ENCODE results near the gene KIRREL1. TPM values are rescaled to one million over a fixed set of nuclear protein-coding genes. Genes with fewer than 3 reads are reported as not detected.

Gene KIRREL1
- total and polyA plus RNA-seq, 2 donors (not counting 1 experiment from before 2014, with no cell fraction given) = 55.5 to 123 TPM

GRCh38 chr1:158140764-158141192, 147.3 kb downstream of the KIRREL1 start:
- Histone ChIP-seq H3K27ac (ENCODE audit: insufficient read depth, low read length) (no peak overlapping the region), H3K79me2 (ENCODE audit: control insufficient read depth, insufficient read depth, low read length) (no peaks in the 10 kb centered on the region), H3K4me3 (replicated peaks in 1 of 4; ENCODE audit: control extremely low read depth in 1 of 4, insufficient read depth in 1 of 4, low read depth in 3 of 4, low read length in 4 of 4) (no peak overlapping the region), H3K36me3 (ENCODE audit: control insufficient read depth, insufficient read depth, low read length) (no peaks in the 10 kb centered on the region), H3K27me3 (ENCODE audit: control insufficient read depth, insufficient read depth, low read length) (no peaks in the 10 kb centered on the region), H3K4me2 (ENCODE audit: extremely low read depth, insufficient read depth, low read length) (no peak overlapping the region), H3K9me3 (ENCODE audit: control insufficient read depth, insufficient read depth, low read depth, low read length) (no peaks in the 10 kb centered on the region), H4K20me1 (ENCODE audit: control insufficient read depth, extremely low read depth, insufficient read depth, low read length) (no peaks in the 10 kb centered on the region), H3K9ac (ENCODE audit: insufficient read depth, low read length) (no peak overlapping the region), H2AFZ (ENCODE audit: low read length) (no peak overlapping the region), H3K4me1 (ENCODE audit: control insufficient read depth, extremely low read depth, insufficient read depth, low read length) (no peaks in the 10 kb centered on the region)
- DNase-seq (ENCODE audit: low read depth in 2 of 2) = no peak
- TF ChIP-seq CTCF (conservative IDR thresholded peaks at IDR 0.05 in 1 of 2, IDR thresholded peaks at IDR 0.05 in 1 of 2; ENCODE audit: low read depth in 1 of 2, low read length in 2 of 2) (no peak), EZH2 (IDR thresholded peaks at IDR 0.05; ENCODE audit: low read length, missing control alignments) (no peak)

GRCh38 chr1:158145173-158145719, 151.8 kb downstream of the KIRREL1 start:
- Histone ChIP-seq H4K20me1 (ENCODE audit: control insufficient read depth, extremely low read depth, insufficient read depth, low read length) (no peaks in the 10 kb centered on the region), H3K79me2 (ENCODE audit: control insufficient read depth, insufficient read depth, low read length) (no peaks in the 10 kb centered on the region), H3K4me2 (ENCODE audit: extremely low read depth, insufficient read depth, low read length) (no peak overlapping the region), H3K27ac (ENCODE audit: insufficient read depth, low read length) (no peak overlapping the region), H3K9me3 (ENCODE audit: control insufficient read depth, insufficient read depth, low read depth, low read length) (no peaks in the 10 kb centered on the region), H2AFZ (ENCODE audit: low read length) (no peak overlapping the region), H3K27me3 (ENCODE audit: control insufficient read depth, insufficient read depth, low read length) (no peaks in the 10 kb centered on the region), H3K9ac (ENCODE audit: insufficient read depth, low read length) (no peak overlapping the region), H3K36me3 (ENCODE audit: control insufficient read depth, insufficient read depth, low read length) (no peaks in the 10 kb centered on the region), H3K4me3 (replicated peaks in 1 of 4; ENCODE audit: control extremely low read depth in 1 of 4, insufficient read depth in 1 of 4, low read depth in 3 of 4, low read length in 4 of 4) (no peak overlapping the region), H3K4me1 (ENCODE audit: control insufficient read depth, extremely low read depth, insufficient read depth, low read length) (no peaks in the 10 kb centered on the region)
- peak; percentile 24 to 41 for DNase-seq (ENCODE audit: low read depth in 2 of 2)
- no peak for TF ChIP-seq CTCF (conservative IDR thresholded peaks at IDR 0.05 in 1 of 2, IDR thresholded peaks at IDR 0.05 in 1 of 2; ENCODE audit: low read depth in 1 of 2, low read length in 2 of 2)
- no peak for TF ChIP-seq EZH2 (IDR thresholded peaks at IDR 0.05; ENCODE audit: low read length, missing control alignments)

- peak; percentile 28 to 30 for DNase-seq (ENCODE audit: low read depth in 2 of 2)
- no peak overlapping the region for H3K4me3 ChIP-seq (replicated peaks in 1 of 4; ENCODE audit: control extremely low read depth in 1 of 4, insufficient read depth in 1 of 4, low read depth in 3 of 4, low read length in 4 of 4)
- H3K4me2 ChIP-seq (ENCODE audit: extremely low read depth, insufficient read depth, low read length) = no peak overlapping the region
- H3K27me3 ChIP-seq (ENCODE audit: control insufficient read depth, insufficient read depth, low read length) = no peaks in the 10 kb centered on the region
- H3K27ac ChIP-seq (ENCODE audit: insufficient read depth, low read length) = no peak overlapping the region
- no peaks in the 10 kb centered on the region for H3K79me2 ChIP-seq (ENCODE audit: control insufficient read depth, insufficient read depth, low read length)
- no peaks in the 10 kb centered on the region for H3K4me1 ChIP-seq (ENCODE audit: control insufficient read depth, extremely low read depth, insufficient read depth, low read length)
- TF ChIP-seq CTCF (conservative IDR thresholded peaks at IDR 0.05 in 1 of 2, IDR thresholded peaks at IDR 0.05 in 1 of 2; ENCODE audit: low read depth in 1 of 2, low read length in 2 of 2) (no peak), EZH2 (IDR thresholded peaks at IDR 0.05; ENCODE audit: low read length, missing control alignments) (no peak)
- no peaks in the 10 kb centered on the region for H3K36me3 ChIP-seq (ENCODE audit: control insufficient read depth, insufficient read depth, low read length)
- no peaks in the 10 kb centered on the region for H4K20me1 ChIP-seq (ENCODE audit: control insufficient read depth, extremely low read depth, insufficient read depth, low read length)
- no peak overlapping the region for H3K9ac ChIP-seq (ENCODE audit: insufficient read depth, low read length)
- H3K9me3 ChIP-seq (ENCODE audit: control insufficient read depth, insufficient read depth, low read depth, low read length) = no peaks in the 10 kb centered on the region
- H2AFZ ChIP-seq (ENCODE audit: low read length) = no peak overlapping the region
These were observed 152.7 kb downstream of the KIRREL1 start for GRCh38 chr1:158146165-158146564.

Data from fibroblast of lung (primary cell).